NCI-H460 (cell line): ENCODE measurements around the gene MRPL48. TPM values are rescaled to one million over a fixed set of nuclear protein-coding genes. Genes with fewer than 3 reads are reported as not detected.

ENCODE experiments used
- DNase-seq: peaks from one replicate; pipeline ENCODE4 v3.0.0-alpha.2; 2016; ENCODE audit warnings: low read depth; ENCODE audit errors: extremely low read depth
- total RNA-seq: library from RNA; depleted of rRNA; stranded (reverse); fragments of >200 nt; shearing (Covaris generic); gene quantifications from 2 replicates; pipeline ENCODE4 v1.2.3, GENCODE V29; 2014; rRNA removed

The MRPL48 gene
- total RNA-seq, 1 experiment from 2014 or later = 53.5 TPM

DNA sequence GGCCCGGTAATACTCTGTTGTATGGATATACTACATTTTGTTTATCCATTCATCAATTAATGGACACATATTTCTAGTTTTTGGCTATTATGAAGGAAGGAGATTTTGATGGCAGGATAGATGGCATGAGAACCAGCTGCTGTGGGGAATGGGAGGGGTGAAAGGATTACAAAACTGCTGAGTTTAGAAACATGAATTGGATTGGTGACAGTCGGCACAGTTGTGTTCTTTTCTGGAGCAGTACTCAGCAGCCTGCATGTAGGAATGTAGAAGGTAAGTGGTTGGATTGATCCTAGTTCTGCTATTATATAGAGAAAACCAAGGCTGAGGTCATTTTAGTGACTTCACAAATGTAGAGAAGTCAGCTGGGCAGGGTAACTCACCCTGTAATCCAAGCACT lies 96.2 kb downstream of the MRPL48 start:
- DNase-seq = no peak

DNA sequence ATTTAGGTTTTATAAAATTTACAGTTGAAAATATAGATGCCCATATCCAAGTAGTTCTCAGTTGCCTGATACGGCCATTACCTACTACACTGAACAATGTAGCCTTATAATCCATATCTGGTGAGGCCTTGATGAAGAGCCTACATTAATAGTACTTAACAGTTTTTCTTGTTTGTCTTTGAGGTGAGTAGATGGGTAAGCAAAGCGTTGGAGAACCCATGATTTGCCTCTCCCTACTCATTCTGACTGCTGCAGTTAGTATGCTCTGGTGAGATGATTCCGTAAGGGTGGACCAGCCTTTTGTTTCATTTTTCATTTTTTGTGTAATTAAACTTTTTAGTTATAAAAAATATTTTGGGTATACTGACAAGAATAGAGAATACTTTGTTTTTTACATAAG lies 100.6 kb downstream of the MRPL48 start:
- DNase-seq = no peak

DNA sequence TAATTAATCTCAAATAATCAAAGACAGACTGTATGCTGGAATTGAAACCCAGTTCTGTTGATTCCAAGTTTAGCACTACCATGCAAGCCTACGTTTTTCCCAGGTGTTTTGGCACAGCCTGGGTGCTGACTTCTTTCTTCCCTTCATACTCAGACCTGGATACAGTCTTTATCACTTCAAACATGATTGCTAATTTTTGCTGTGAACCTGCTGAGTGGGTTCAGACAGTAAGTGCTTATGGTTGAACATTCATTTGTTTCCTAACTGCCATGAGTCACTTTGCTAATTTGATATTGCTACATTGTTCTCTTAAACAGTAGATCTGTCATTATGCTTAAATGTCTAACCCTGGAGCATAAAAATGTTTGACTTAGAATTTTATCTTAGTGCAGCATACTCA lies 101.3 kb downstream of the MRPL48 start:
- no peak for DNase-seq

DNA sequence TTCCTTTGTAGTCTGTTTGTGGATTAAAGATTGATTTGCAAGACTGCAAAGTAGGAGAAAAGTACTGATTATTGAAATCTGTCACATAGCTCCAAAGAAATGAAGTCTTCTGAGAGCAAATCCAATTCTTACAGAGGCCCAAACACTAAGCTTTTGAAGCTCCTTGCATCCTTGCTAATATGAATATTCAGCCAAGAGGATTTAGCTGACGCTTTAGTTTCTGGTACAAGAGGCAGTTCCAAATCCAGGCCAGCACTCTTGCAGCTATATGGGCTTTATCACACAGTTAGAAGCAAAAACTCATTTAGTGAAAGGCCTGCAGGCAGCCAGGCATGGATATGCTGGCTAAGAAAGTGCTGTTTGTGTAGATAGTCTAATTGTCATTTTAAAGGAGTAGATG lies 101.9 kb downstream of the MRPL48 start:
- no peak for DNase-seq

DNA sequence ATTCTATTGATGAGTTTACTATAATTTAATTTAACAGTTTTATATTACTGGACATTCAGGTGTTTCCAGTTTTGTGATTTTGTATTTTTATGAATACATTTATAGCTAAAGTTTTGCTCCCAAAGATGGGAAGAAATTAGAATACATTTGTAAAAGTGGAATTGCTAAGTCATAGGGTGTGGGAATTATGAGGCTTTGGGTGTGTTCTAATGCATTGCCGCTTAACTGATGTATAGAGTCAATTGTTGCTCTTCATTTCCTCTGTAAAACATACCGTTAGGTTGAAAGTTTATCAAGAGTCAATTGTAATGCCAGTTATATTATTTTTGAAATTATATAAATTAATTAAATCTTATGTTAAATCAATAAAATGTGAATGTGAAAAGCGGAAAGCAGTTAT lies 105.4 kb downstream of the MRPL48 start:
- DNase-seq = no peak

DNA sequence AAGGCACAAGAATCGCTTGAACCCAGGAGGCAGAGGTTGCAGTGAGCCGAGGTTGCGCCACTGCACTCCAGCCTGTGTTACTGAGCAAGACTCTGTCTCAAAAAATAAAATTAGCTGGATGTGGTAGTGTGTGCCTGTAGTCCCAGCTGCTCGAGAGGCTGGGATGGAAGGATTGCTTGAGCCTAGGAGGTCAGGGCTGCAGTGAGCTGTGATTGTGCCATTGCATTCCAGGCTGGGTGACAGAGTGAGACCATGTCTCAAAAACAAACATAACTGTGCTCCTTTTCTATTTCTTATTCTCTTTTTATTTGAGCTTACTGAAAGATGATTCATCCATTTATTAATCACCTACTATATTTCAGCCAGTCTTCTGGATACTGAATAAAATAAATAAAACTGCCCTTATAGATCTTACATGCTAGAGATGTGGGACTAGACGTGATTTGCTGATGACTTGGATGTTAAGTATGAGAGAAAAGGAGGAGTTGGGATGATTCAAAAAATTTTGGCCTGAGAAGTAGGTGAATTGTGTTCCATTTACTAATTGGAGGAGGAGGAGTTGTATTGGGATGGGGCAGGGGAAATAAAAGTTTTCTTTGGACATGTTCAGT lies 107.2 kb downstream of the MRPL48 start:
- no peak for DNase-seq

DNA sequence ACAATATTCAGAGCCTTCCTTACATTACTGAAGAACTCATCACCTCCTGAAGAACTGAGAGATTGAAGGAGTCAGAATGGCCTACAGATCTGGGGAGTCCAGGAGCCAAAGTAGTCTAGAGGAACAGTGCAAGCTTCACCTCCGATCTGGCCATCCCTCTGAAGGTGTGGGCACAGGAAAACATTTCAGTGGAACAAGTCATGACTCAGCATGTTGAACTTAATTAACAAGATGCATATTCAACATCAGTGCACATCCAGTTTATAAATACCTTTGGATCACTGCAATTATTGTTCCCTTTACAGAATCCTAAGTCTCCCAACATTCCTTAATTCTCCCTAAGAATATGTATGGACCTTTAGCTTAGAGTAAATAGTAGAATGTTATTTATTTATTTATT lies 114.6 kb downstream of the MRPL48 start:
- DNase-seq = no peak

DNA sequence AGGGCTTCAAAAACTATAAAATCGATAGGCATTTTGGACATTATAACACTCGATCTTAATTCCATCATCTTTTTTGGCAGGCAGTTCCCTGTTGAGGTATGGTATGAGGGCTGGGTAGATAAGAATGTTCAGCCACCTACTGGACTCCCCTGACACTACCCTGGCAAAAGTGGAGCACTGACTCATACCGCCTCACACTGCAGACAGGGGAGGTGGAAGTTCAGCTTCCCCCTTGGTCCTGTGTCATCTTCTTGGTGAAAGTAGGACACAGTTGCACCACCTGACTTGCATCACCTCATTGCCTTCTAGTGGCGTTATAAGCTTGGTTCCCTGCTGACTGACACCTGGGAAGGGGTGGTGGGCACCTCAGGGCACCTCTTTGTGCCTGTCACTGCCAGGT lies 119.5 kb downstream of the MRPL48 start:
- peak; percentile 0 for DNase-seq

DNA sequence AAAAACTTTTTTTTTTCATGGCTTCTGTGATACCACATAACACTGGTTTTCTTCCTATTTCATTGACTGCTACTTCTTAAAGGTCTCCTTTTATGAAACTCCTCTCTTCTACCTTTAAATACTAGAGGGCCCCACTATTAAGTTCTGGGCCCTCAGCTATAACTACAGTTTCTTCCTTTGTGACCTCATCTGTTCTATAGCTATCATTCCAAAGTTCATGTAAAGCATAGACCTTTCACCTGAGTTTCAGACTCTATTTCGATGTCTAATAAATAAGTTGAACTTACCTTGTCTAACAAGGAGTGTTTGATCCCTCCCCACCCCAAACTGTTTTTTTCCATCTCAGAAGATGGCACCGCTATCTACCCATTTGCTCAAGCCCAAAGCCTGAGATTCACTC lies 124.4 kb downstream of the MRPL48 start:
- DNase-seq = no peak

DNA sequence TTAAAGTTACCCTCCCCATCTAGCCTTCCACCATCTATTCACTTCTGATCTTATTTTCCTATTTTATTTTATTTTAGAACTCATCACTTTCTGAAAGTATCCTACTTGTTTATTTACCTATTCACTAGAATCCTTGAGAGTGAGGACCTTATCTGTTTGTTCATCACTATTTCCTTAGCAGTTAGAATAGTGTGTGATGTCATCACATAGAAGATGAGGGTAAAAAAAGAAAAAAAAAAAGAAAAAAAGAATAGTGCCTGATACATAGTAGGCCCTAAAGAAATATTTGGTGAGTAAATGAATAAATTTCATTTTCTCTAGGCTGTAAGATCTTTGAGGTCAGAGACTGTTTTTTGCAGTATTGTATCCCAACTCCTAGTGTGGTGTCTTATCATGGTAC lies 125.8 kb downstream of the MRPL48 start:
- DNase-seq = no peak

DNA sequence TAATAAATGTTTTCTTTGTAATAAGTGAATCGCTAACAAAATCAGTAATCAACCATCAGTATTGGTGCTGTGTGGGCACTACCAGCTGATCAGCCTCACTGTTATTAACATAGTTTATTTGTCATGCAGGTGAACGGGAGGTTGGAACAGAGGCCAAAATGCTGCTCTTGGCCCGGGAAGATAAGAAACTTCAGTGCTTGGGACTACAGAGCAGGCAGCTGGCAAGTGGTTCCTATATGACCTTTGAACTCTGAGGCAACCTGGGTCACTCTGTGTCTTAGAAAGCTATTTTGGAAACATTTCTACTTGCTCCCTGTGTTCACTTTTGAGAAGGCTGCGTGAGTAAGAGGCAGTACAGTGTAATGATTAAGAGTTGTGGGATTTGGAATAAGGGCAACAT lies 126.6 kb downstream of the MRPL48 start:
- no peak for DNase-seq

Other genes with a start within 250 kb of the MRPL48 start
- gene FAM168A, start 189.8 kb upstream of the MRPL48 start, total RNA-seq = 5.0 and 5.3 TPM in 2 replicates
- 0.15 TPM in 1 of 2 replicates, not detected in the other for gene PLEKHB1, start 141.3 kb upstream of the MRPL48 start, total RNA-seq
- 53.3 and 60.6 TPM in 2 replicates for gene RAB6A, start 26.8 kb upstream of the MRPL48 start, total RNA-seq
- 60.3 and 63.3 TPM in 2 replicates for gene COA4, start 89.0 kb downstream of the MRPL48 start, total RNA-seq
- 8.2 and 8.6 TPM in 2 replicates for gene PAAF1, start 89.1 kb downstream of the MRPL48 start, total RNA-seq
- not detected in 2 replicates for gene DNAJB13, start 163.2 kb downstream of the MRPL48 start, total RNA-seq
- 0.26 and 0.45 TPM in 2 replicates for gene UCP2, start 195.0 kb downstream of the MRPL48 start, total RNA-seq
- gene UCP3, start 221.2 kb downstream of the MRPL48 start, total RNA-seq = 0.07 TPM in 1 of 2 replicates, not detected in the other